Endothelial cell of umbilical vein (primary cell): Measurements from ENCODE around the gene CARMIL1. TPM values are rescaled to one million over a fixed set of nuclear protein-coding genes. Genes with fewer than 3 reads are reported as not detected.

Experiments
- BruUV-seq: library from RNA; stranded (reverse); fragments of 400-500 nt; replicated peaks from 2 replicates; lab custom pipeline; 2021; lab: Mats Ljungman, UMichigan
- CTCF ChIA-PET: fragments of 300-600, 350-600 bp; sonication (Branson Sonifier 250); formaldehyde crosslinking; loops from one replicate; lab custom pipeline; 2021; ENCODE audit warnings: antibody characterized with exemption, inconsistent platforms; lab: Charles Lee
- POLR2A ChIA-PET: fragments of 300-600, 350-600 bp; sonication (Branson Sonifier 250); formaldehyde crosslinking; loops from one replicate; lab custom pipeline; 2021; ENCODE audit warnings: antibody characterized with exemption, inconsistent platforms; lab: Charles Lee
- DNase-seq: peaks from one replicate; pipeline ENCODE4 v3.0.0-alpha.2; 2011; ENCODE audit warnings: low read depth, low spot score
- FAIRE-seq: peaks from 2 replicates; lab custom pipeline; 2011; peaks lifted over from hg19 to GRCh38; lab: Jason Lieb, UNC
- H2AFZ ChIP-seq: 2 replicates; pipeline ENCODE4 v1.6.0; 2012; ENCODE audit warnings: low read depth, low read length, control low read depth, inconsistent platforms
- H3K27ac ChIP-seq: 2 replicates; pipeline ENCODE4 v1.5.1; 2011; ENCODE audit warnings: low read depth, mild to moderate bottlenecking, control low read depth, low read length, moderate library complexity; ENCODE audit not compliant: insufficient read depth
- H3K27me3 ChIP-seq, 2 experiments: 2 replicates each; pipeline versions ENCODE4 v1.6.0 to v1.6.1; 2011; ENCODE audit warnings: low read length in 2 of 2, mixed read lengths in 1 of 2; ENCODE audit not compliant: control insufficient read depth in 2 of 2, insufficient read depth in 2 of 2
- H3K36me3 ChIP-seq, 2 experiments: 2 replicates in 1 of 2; 3 replicates in 1 of 2; pipeline ENCODE4 v1.5.1; 2011; ENCODE audit warnings: low read length in 2 of 2, mild to moderate bottlenecking in 1 of 2, moderate library complexity in 1 of 2; ENCODE audit not compliant: control insufficient read depth in 2 of 2, insufficient read depth in 2 of 2; ENCODE audit errors: extremely low read depth in 1 of 2
- H3K4me1 ChIP-seq: 3 replicates; pipeline ENCODE4 v1.5.1; 2011; ENCODE audit warnings: mild to moderate bottlenecking, low read length; ENCODE audit not compliant: control insufficient read depth, insufficient read depth; ENCODE audit errors: extremely low read depth
- H3K4me2 ChIP-seq: 2 replicates; pipeline ENCODE4 v1.6.1; 2011; ENCODE audit warnings: low read length, control low read depth, mixed read lengths; ENCODE audit not compliant: insufficient read depth
- H3K4me3 ChIP-seq, 3 experiments: fragments of 200-600 bp in 1 of 3; sonication (generic), shearing (Covaris generic) in 1 of 3; replicated peaks in 1 of 3; 2 replicates each; pipeline ENCODE4 v1.5.1; 2011 to 2016; ENCODE audit warnings: control low read depth in 3 of 3, low read length in 3 of 3, mild to moderate bottlenecking in 2 of 3, inconsistent platforms in 1 of 3, low read depth in 1 of 3, moderate library complexity in 1 of 3; ENCODE audit not compliant: insufficient read depth in 1 of 3
- H3K79me2 ChIP-seq: 2 replicates; pipeline ENCODE4 v1.6.0; 2012; ENCODE audit warnings: low read length, inconsistent platforms; ENCODE audit not compliant: control insufficient read depth, insufficient read depth
- H3K9ac ChIP-seq: replicated peaks from 2 replicates; pipeline ENCODE3; 2011; ENCODE audit warnings: low read length, control low read depth; ENCODE audit not compliant: insufficient read depth; ENCODE audit errors: extremely low read depth
- H3K9me1 ChIP-seq: replicated peaks from 3 replicates; pipeline ENCODE4 v1.6.0; 2011; ENCODE audit warnings: mild to moderate bottlenecking, low read length; ENCODE audit not compliant: control insufficient read depth, insufficient read depth; ENCODE audit errors: extremely low read depth
- H3K9me3 ChIP-seq: replicated peaks from 2 replicates; pipeline ENCODE4 v1.5.1; 2012; ENCODE audit warnings: low read length, inconsistent platforms; ENCODE audit not compliant: control insufficient read depth, insufficient read depth
- H4K20me1 ChIP-seq: replicated peaks from 2 replicates; pipeline ENCODE3; 2011; ENCODE audit warnings: mild to moderate bottlenecking, low read length; ENCODE audit not compliant: control insufficient read depth, insufficient read depth; ENCODE audit errors: extremely low read depth
- EZH2 ChIP-seq: IDR thresholded peaks from 2 replicates; pipeline ENCODE4 v1.6.1; 2012; ENCODE audit warnings: borderline replicate concordance, low read depth, mild to moderate bottlenecking, moderate library complexity, low read length, inconsistent platforms; ENCODE audit not compliant: severe bottlenecking
- FOS ChIP-seq: IDR thresholded peaks from 2 replicates; pipeline ENCODE4 v1.6.1; 2011; ENCODE audit warnings: mild to moderate bottlenecking, low read length, moderate library complexity, borderline replicate concordance; ENCODE audit not compliant: insufficient read depth
- GATA2 ChIP-seq: IDR thresholded peaks from 2 replicates; pipeline ENCODE4 v1.7.0; 2011; ENCODE audit warnings: low read depth, mild to moderate bottlenecking, moderate library complexity, mixed read lengths, low read length; ENCODE audit not compliant: insufficient read length, insufficient read depth
- JUN ChIP-seq: IDR thresholded peaks from 2 replicates; pipeline ENCODE4 v1.6.1; 2011; ENCODE audit warnings: borderline replicate concordance, low read depth; ENCODE audit not compliant: insufficient read length, insufficient read depth
- MYC ChIP-seq: IDR thresholded peaks from one replicate; pipeline ENCODE4 v1.6.1; 2011; ENCODE audit warnings: mild to moderate bottlenecking, low read depth, low read length
- POLR2A ChIP-seq: IDR thresholded peaks from 2 replicates; pipeline ENCODE4 v1.6.1; 2012; ENCODE audit warnings: low read depth, mild to moderate bottlenecking, control low read depth, low read length
- POLR2AphosphoS5 ChIP-seq: IDR thresholded peaks from 2 replicates; pipeline ENCODE4 v1.6.1; 2012; ENCODE audit warnings: low read depth, mild to moderate bottlenecking, control low read depth, low read length, moderate library complexity; ENCODE audit not compliant: insufficient read depth
- dilution Hi-C: fragments of 300-500 bp; cut with MboI; formaldehyde crosslinking; loops from one replicate; pipeline ENCODE4 v1.15.0; 2019; ENCODE audit warnings: low sequenced_read_pairs; ENCODE audit not compliant: extremely low pct_ligation_motif_present
- intact Hi-C: fragments of 100-400 bp; cut with micrococcal nuclease; formaldehyde crosslinking; loops from one replicate; pipeline ENCODE4 v1.10.0; 2022
- polyA plus RNA-seq, 4 experiments: library from polyadenylated mRNA; depleted of rRNA in 3 of 4; stranded (reverse) in 3 of 4; unstranded in 1 of 4; fragments of >200 nt; gene quantifications; 2 replicates each; pipeline versions ENCODE4 v1.2.1 to v1.2.3, GENCODE V29; 2011 to 2012; ENCODE audit warnings: missing spikeins in 1 of 4
- total RNA-seq: library from RNA; stranded (reverse); gene quantifications from 2 replicates; pipeline ENCODE4 v1.2.3, GENCODE V29; 2021
- TF ChIP-seq, protein P1 (sequence below): IDR thresholded peaks from 2 replicates; pipeline ENCODE4 v1.6.1; 2011; ENCODE audit not compliant: insufficient read depth, insufficient read length
- TF ChIP-seq, protein P2 (sequence below), 2 donors: IDR thresholded peaks; 1 replicate in 1 of 2; 2 replicates in 1 of 2; pipeline ENCODE4 v1.5.1; 2011; ENCODE audit warnings: low read length in 2 of 2, mild to moderate bottlenecking in 2 of 2, moderate library complexity in 2 of 2, control low read depth in 1 of 2, inconsistent platforms in 1 of 2, low read depth in 1 of 2; ENCODE audit not compliant: insufficient read depth in 1 of 2; ENCODE audit errors: extremely low read depth in 1 of 2

Gene CARMIL1
- total and polyA plus RNA-seq, 2 donors (not counting 3 experiments of a cell fraction or from before 2014, with no cell fraction given): 1.3 to 8.7 TPM

DNA sequence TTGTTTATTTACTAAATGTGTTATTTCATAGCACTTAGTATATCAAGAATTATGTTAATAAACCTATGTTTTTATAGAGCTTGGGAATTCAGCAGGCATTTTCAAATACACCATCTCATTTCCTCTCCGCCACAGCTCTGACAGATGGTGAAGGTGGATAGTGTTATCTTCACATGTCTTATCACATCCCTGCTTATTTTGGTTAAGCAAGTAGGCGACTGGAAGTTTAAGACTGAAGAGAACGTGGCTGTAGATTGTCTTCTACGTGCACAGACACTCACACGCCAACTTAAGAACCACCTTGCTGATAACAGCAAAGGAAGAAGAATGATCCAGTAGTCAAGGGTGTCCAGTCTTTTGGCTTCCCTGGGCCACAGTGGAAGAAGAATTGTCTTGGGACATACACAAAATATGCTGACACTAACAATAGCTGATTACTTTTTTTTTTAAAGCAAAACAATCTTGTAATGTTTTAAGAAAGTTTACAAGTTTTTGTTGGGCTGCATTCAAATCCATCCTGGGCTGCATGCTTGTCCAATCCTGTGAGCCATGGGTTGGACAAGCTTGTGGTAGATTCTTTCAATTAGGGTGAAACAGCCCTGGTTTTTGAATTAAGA, 329.5 kb downstream of the CARMIL1 start:
- Histone ChIP-seq H3K4me3 (no peak overlapping the region), H3K4me2 (no peak overlapping the region), H3K9me3 (no peaks in the 10 kb centered on the region), H3K36me3 (no peaks in the 10 kb centered on the region), H3K9me1 (no peaks in the 10 kb centered on the region), H2AFZ (no peak overlapping the region), H3K9ac (no peak overlapping the region), H3K4me1 (no peaks in the 10 kb centered on the region), H3K27me3 (no peaks in the 10 kb centered on the region), H3K79me2 (no peaks in the 10 kb centered on the region), H3K27ac (no peak overlapping the region), H4K20me1 (no peaks in the 10 kb centered on the region)
- intact Hi-C loops (no loop called here), dilution Hi-C loops (no loop called here)
- no TSS peak for BruUV-seq
- FAIRE-seq (no peak), DNase-seq (no peak)
- POLR2A ChIA-PET: no interaction called here
- CTCF ChIA-PET: interaction anchor here (0.7 to 3.0 kb wide), 5 partner anchors 10 to 897 kb away, joined by 3 to 16 read pairs (median 3); no protein-coding TSS in a partner anchor
- TF ChIP-seq POLR2AphosphoS5 (no peak), JUN (no peak), EZH2 (no peak), MYC (no peak), FOS (no peak), POLR2A (no peak), GATA2 (no peak)
- TF ChIP-seq, protein P1, sequence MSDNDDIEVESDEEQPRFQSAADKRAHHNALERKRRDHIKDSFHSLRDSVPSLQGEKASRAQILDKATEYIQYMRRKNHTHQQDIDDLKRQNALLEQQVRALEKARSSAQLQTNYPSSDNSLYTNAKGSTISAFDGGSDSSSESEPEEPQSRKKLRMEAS: no peak
- TF ChIP-seq, protein P2, sequence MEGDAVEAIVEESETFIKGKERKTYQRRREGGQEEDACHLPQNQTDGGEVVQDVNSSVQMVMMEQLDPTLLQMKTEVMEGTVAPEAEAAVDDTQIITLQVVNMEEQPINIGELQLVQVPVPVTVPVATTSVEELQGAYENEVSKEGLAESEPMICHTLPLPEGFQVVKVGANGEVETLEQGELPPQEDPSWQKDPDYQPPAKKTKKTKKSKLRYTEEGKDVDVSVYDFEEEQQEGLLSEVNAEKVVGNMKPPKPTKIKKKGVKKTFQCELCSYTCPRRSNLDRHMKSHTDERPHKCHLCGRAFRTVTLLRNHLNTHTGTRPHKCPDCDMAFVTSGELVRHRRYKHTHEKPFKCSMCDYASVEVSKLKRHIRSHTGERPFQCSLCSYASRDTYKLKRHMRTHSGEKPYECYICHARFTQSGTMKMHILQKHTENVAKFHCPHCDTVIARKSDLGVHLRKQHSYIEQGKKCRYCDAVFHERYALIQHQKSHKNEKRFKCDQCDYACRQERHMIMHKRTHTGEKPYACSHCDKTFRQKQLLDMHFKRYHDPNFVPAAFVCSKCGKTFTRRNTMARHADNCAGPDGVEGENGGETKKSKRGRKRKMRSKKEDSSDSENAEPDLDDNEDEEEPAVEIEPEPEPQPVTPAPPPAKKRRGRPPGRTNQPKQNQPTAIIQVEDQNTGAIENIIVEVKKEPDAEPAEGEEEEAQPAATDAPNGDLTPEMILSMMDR (IDR thresholded peaks at IDR 0.05; ENCODE audit: extremely low read depth in 1 of 2, insufficient read depth in 1 of 2, low read depth in 1 of 2, low read length in 2 of 2): no peak
